Right lobe of liver (tissue), 4 donors: Measurements from ENCODE around the gene C10orf67.
"Not testable (repeated sequence)": the region's sequence is repeated elsewhere in the genome, so short reads cannot be mapped to it uniquely, and the experiment has no call there.

Experiments
- CTCF ChIP-seq, 4 donors: fragments of 200-600 bp in 3 of 4; fragments of 450-650 bp in 1 of 4; IDR thresholded peaks; one replicate each; pipeline versions ENCODE4 v1.5.1 to v1.8.0; 2016 to 2022; ENCODE audit warnings: antibody characterized with exemption in 4 of 4, mild to moderate bottlenecking in 2 of 4
- POLR2A ChIP-seq: fragments of 450-650 bp; IDR thresholded peaks from one replicate; pipeline ENCODE4 v1.6.1; 2017; ENCODE audit warnings: antibody characterized with exemption, mild to moderate bottlenecking
- donor health status: DM: no; HTN: no; CAD: no.
- donor health status: DM: no; HTN: no; CAD: no.
- donor health status: DM: no; HTN: yes; CAD: no.

- not testable (repeated sequence) for TF ChIP-seq CTCF (IDR thresholded peaks at IDR 0.05); POLR2A
These were observed 70.4 kb downstream of the C10orf67 start for GRCh38 chr10:23274179-23274578.
